Body of pancreas (tissue), 4 donors: ENCODE results near the gene NDFIP2.

ENCODE experiments used
- CTCF ChIP-seq, 7 experiments: fragments of 450-650 bp in 4 of 7; fragments of 200-600 bp in 3 of 7; sonication (generic) in 3 of 7; IDR thresholded peaks; one replicate each; pipeline ENCODE4 v1.5.1; 2016 to 2019; ENCODE audit warnings: antibody characterized with exemption in 7 of 7
- POLR2A ChIP-seq, 3 donors: fragments of 450-650 bp; IDR thresholded peaks; one replicate each; pipeline ENCODE4 v1.6.1; 2016; ENCODE audit warnings: antibody characterized with exemption in 3 of 3, mild to moderate bottlenecking in 2 of 3

DNA sequence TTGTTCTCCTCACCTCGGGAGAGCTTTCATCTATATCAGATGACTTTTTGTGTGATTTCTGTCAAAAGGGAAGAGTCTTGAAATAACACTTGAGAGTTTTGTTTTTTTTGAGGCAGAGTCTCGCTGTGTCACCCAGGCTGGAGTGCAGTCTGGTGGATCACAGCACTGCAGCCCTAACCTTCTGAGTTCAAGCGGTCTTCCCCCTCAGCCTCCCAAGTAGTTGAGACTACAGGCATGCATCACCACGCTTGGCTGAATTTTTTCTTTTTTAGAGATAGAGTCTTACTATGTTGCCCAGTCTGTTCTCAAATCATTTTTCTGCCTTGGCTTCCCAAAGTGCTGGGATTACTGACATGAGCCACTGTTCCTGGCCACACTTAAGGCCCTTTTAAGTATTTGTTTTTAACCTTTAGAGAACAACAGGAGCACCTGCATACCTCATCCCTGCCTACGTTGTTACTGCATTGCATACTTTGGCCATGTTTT is 11.4 kb downstream of the NDFIP2 start:
- TF ChIP-seq CTCF (IDR thresholded peaks at IDR 0.05) = no peak
- TF ChIP-seq POLR2A (IDR thresholded peaks at IDR 0.05) = no peak
